Panc1 (cell line): Measurements from ENCODE around the gene SSUH2.

Experiments used
- CTCF ChIP-seq: fragments of 450-650 bp; IDR thresholded peaks from 2 replicates; pipeline ENCODE4 v1.5.1; 2017; ENCODE audit warnings: mild to moderate bottlenecking
- POLR2AphosphoS5 ChIP-seq: IDR thresholded peaks from 2 replicates; pipeline ENCODE4 v1.6.1; 2012; ENCODE audit warnings: mild to moderate bottlenecking, low read depth, low read length, moderate library complexity
- SIN3A ChIP-seq: IDR thresholded peaks from 2 replicates; pipeline ENCODE4 v1.6.1; 2012; ENCODE audit warnings: low read depth, mild to moderate bottlenecking, low read length, moderate library complexity, borderline replicate concordance; ENCODE audit not compliant: insufficient read depth
- TCF7L2 ChIP-seq: IDR thresholded peaks from 2 replicates; pipeline ENCODE4 v1.6.1; 2011; ENCODE audit warnings: mild to moderate bottlenecking, low read depth, low read length, inconsistent platforms

GRCh38 chr3:8649757-8650156 lies 5.2 kb upstream of the SSUH2 start:
- TF ChIP-seq CTCF (no peak), TCF7L2 (no peak), SIN3A (no peak), POLR2AphosphoS5 (no peak)
